Skeletal muscle tissue (tissue), 4 donors: ENCODE results near the gene FAM25C. TPM values are rescaled to one million over a fixed set of nuclear protein-coding genes. Genes with fewer than 3 reads are reported as not detected.
"Not testable (repeated sequence)": the region's sequence is repeated elsewhere in the genome, so short reads cannot be mapped to it uniquely, and the experiment has no call there.

ENCODE experiments used
- H3K27ac ChIP-seq: one replicate; pipeline ENCODE4 v1.7.0; 2013; ENCODE audit warnings: mild to moderate bottlenecking, low read depth, low read length, inconsistent platforms
- H3K27me3 ChIP-seq, 3 donors: one replicate each; pipeline ENCODE4 v1.7.0; 2013; ENCODE audit warnings: low read length in 3 of 3; ENCODE audit not compliant: control insufficient read depth in 3 of 3, insufficient read depth in 3 of 3
- H3K36me3 ChIP-seq, 3 donors: one replicate each; pipeline ENCODE4 v1.7.0; 2013; ENCODE audit warnings: low read length in 3 of 3; ENCODE audit not compliant: control insufficient read depth in 3 of 3, insufficient read depth in 3 of 3
- H3K4me1 ChIP-seq, 3 donors: one replicate each; pipeline ENCODE4 v1.7.0; 2013; ENCODE audit warnings: low read length in 3 of 3, mild to moderate bottlenecking in 3 of 3; ENCODE audit not compliant: control insufficient read depth in 3 of 3, insufficient read depth in 3 of 3
- H3K4me3 ChIP-seq, 3 donors: one replicate each; pipeline ENCODE4 v1.7.0; 2013; ENCODE audit warnings: low read length in 3 of 3
- H3K9ac ChIP-seq, 3 donors: one replicate each; pipeline ENCODE4 v1.7.0; 2013; ENCODE audit warnings: low read length in 3 of 3, mild to moderate bottlenecking in 3 of 3, moderate library complexity in 2 of 3, low read depth in 1 of 3
- H3K9me3 ChIP-seq, 3 donors: one replicate each; pipeline ENCODE4 v1.7.0; 2013; ENCODE audit warnings: low read length in 3 of 3; ENCODE audit not compliant: control insufficient read depth in 3 of 3
- total RNA-seq: library from RNA; depleted of rRNA; stranded (reverse); fragments of >200 nt; gene quantifications from one replicate; pipeline ENCODE4 v1.2.3, GENCODE V29; 2014
- donor health status: Osteomylitis.

FAM25C gene
- total RNA-seq, 1 donor from 2014 or later, result not detected

GRCh38 chr10:47987952-47988351, 11.6 kb downstream of the FAM25C start:
- H3K9me3 ChIP-seq, H3K4me1 ChIP-seq, H3K4me3 ChIP-seq, H3K27me3 ChIP-seq, H3K27ac ChIP-seq, H3K36me3 ChIP-seq, H3K9ac ChIP-seq: not testable (repeated sequence)

DNA sequence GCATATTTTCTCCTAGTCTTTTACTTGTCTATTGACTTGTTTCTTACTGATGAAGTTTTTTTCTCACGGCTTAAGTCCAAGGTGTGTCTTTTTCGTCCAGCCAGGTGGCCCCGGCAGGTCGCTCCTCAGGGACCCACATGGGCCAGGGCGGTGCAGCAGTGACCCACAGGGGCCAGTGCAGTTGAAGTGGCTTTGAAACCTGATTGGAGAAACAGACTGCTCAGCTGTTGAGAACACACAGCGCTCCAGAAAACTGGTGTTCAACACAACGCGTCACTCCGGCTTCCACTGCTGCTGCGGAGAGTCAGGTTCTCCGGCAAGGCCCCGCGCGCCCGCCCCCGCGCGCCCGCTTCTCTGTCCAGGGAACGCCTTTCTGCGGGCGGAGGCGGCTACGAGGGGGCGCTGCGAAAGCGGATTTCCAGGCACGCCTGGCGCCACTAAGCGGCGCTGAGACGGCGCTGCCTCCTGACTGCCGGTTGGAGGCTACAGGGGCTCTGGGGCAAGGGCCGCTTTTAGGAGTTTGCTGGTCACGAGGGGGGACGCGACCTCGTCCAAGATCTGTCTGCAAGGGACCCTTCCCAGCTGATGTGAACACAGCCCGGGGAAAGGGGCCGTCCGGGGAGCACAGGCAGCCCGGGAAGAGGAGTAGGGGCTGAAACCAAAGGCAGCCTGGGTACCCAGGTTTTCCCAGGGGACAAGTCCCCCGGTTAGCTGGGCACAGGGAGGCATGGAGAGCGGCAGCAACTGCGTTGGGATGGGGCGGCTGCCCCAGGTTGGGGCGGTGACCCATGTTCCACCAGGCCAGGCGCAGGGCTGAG, 13.0 kb downstream of the FAM25C start:
- not testable (repeated sequence) for H3K4me3 ChIP-seq, H3K4me1 ChIP-seq, H3K9ac ChIP-seq, H3K27me3 ChIP-seq, H3K36me3 ChIP-seq, H3K9me3 ChIP-seq, H3K27ac ChIP-seq

DNA sequence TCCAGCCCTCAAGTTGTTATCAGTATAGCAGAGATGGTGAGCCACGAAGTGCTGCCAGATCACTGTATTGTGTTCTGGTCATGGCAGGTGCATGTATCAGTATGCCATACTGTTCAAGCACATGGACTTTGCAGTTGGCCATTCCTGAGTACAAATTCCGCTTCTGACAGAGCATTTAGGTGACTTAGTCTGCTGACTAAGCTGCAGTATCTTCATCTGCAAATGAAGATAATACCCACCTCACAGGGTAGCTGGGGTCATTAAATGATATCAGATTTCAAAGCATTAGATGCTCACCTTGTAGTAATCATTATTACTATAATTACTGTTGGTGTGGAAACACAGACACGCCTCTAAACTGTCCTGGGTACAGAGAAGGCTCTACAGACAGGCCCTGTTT, 24.2 kb downstream of the FAM25C start:
- not testable (repeated sequence) for H3K4me1 ChIP-seq, H3K27ac ChIP-seq, H3K4me3 ChIP-seq, H3K9ac ChIP-seq, H3K27me3 ChIP-seq, H3K9me3 ChIP-seq, H3K36me3 ChIP-seq

DNA sequence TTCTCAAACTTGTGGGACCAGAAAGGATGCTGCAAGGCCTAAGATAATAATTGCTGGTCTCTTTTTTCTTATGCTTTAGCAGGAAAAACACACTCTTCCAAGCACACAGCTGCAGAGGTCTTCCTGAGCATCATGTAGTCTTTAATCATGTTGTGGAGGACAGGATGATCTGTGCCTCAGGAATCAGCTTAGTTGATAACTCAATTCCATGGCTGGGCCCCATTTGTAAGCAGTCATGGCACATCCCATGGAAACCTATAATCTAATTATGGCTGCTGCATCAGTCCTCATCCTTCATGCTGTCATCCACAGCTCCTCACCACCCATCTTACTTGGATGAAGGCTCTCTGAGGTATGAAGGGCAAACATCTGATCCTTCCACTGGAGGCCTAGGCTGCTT, 26.5 kb downstream of the FAM25C start:
- not testable (repeated sequence) for H3K27me3 ChIP-seq, H3K4me3 ChIP-seq, H3K27ac ChIP-seq, H3K9me3 ChIP-seq, H3K4me1 ChIP-seq, H3K36me3 ChIP-seq, H3K9ac ChIP-seq

DNA sequence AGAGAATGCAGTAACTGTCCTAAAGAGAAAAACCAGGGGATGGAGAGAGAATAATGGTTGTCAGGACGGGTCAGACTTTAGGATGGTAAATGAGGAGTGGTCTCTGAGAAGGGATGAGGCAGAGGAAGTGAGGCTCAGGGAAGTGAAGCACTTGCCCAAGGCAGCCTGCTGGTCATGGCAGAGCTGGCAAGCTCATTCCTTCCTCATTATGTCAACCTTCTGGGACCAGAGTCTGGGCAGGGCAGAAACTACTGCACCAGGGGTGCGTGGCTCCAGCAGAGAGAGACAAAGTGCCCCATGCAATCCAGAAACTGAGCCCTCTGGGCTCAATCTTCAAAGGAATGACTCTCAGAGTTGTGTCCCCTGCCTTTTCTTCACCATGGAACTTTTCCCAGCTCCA, 27.5 kb downstream of the FAM25C start:
- H3K9me3 ChIP-seq, H3K9ac ChIP-seq, H3K27me3 ChIP-seq, H3K36me3 ChIP-seq, H3K4me1 ChIP-seq, H3K4me3 ChIP-seq, H3K27ac ChIP-seq: not testable (repeated sequence)

DNA sequence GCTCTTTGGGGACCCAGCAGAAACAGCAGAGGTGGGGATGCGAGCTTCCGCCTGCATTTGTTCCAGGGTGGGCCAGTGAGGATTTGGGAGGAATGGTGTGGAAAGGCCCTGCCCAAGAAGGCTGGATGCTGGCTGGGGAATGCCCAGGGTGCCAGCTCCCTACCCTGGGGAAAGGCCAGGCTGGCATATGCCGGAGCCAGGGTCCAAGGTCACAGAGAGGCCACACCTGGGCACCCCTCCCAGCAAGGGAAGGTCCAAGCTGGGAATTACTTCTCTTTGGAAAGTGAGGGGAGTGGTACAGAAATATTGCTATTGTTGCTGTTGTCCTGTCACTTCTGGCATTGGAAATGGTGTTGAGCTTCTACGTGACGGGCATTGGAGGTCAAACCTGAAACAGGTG, 28.0 kb downstream of the FAM25C start:
- H3K4me1 ChIP-seq, H3K36me3 ChIP-seq, H3K27me3 ChIP-seq, H3K9me3 ChIP-seq, H3K27ac ChIP-seq, H3K4me3 ChIP-seq, H3K9ac ChIP-seq: not testable (repeated sequence)

GRCh38 chr10:47970047-47970446, 29.5 kb downstream of the FAM25C start:
- H3K9ac ChIP-seq, H3K27me3 ChIP-seq, H3K4me3 ChIP-seq, H3K9me3 ChIP-seq, H3K36me3 ChIP-seq, H3K4me1 ChIP-seq, H3K27ac ChIP-seq: not testable (repeated sequence)

DNA sequence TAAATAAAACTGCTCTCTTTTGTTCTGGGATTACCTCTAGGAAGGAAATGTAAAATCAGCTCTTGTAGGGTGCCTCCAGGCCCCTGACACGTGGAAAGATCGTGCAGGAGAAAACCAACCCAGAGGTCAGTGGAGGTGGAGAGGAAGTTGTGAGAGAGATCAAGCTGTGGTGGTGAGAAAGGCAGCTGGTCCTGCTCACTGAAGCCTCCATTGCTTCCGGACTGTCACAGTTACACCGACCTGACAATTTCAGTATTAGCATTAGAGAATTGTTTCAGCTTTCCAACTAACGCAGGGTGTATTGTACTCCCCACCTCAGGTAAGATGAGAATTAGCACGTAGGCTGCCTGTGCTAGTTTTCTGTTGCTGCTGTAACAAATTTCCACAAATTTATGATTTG, 30.6 kb downstream of the FAM25C start:
- not testable (repeated sequence) for H3K9me3 ChIP-seq, H3K27me3 ChIP-seq, H3K36me3 ChIP-seq, H3K27ac ChIP-seq, H3K4me1 ChIP-seq, H3K9ac ChIP-seq, H3K4me3 ChIP-seq

- not testable (repeated sequence) for H3K4me3 ChIP-seq, H3K9me3 ChIP-seq, H3K27me3 ChIP-seq, H3K9ac ChIP-seq, H3K4me1 ChIP-seq, H3K36me3 ChIP-seq, H3K27ac ChIP-seq
These were observed 35.1 kb downstream of the FAM25C start for GRCh38 chr10:47964280-47965063.

DNA sequence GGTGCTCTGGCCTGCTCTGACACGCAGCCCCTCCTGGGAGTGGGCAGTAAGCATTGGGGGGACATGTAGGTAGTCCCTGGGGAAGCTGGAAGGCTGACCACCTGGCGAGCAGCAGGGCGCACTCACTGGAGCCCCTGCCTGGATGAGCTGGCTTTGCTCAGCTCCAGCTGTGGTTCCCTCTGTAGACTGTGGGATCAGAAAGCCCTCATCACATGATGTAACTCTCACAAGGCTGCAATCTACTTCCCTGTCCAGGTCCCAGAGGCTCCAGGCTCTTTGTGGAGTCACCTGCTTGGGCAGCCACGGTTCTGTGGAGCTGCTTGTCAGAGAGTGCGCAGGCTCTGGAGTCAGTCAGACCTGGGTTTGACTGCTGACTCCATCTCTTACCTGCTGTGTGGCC, 36.8 kb downstream of the FAM25C start:
- not testable (repeated sequence) for H3K9me3 ChIP-seq, H3K4me1 ChIP-seq, H3K9ac ChIP-seq, H3K27me3 ChIP-seq, H3K4me3 ChIP-seq, H3K36me3 ChIP-seq, H3K27ac ChIP-seq
